H1 (cell line): Measurements from ENCODE around the gene ABTB1. TPM values are rescaled to one million over a fixed set of nuclear protein-coding genes. Genes with fewer than 3 reads are reported as not detected.

ENCODE experiments used
- EZH2 ChIP-seq: fragments of 200-600 bp; sonication (generic); IDR thresholded peaks from 2 replicates; pipeline ENCODE4 v1.7.1; 2012; ENCODE audit warnings: low read depth, mild to moderate bottlenecking, moderate library complexity, low read length, inconsistent platforms; ENCODE audit not compliant: severe bottlenecking
- GTF2F1 ChIP-seq: IDR thresholded peaks from 2 replicates; pipeline ENCODE4 v1.6.1; 2012; ENCODE audit warnings: low read depth, low read length, improper control_type of control experiment, borderline replicate concordance
- HDAC6 ChIP-seq: IDR thresholded peaks from one replicate; pipeline ENCODE4 v1.7.1; 2012; ENCODE audit warnings: low read depth, mild to moderate bottlenecking, inconsistent platforms, low read length, moderate library complexity
- polyA plus RNA-seq, 7 experiments: library from polyadenylated mRNA; depleted of rRNA in 3 of 7; stranded (reverse) in 5 of 7; unstranded in 2 of 7; fragments of >200 nt in 5 of 7; fragments of 200-250 nt in 2 of 7; gene quantifications; 1 replicate in 5 of 7; 2 replicates in 1 of 7; 4 replicates in 1 of 7; pipeline versions ENCODE4 v1.2.1 to v1.2.3, GENCODE V29; 2011 to 2013; ENCODE audit warnings: missing spikeins in 2 of 7, mixed read lengths in 2 of 7
- total RNA-seq: library from RNA; stranded (reverse); fragmentation: NEBNext Ultra II Directional; extraction: Animal tissue kit (Norgen Biotek cat#: 25700); gene quantifications from 2 replicates; pipeline ENCODE4 v1.2.1, GENCODE V29; 2021
- TF ChIP-seq, protein P1 (sequence below): IDR thresholded peaks from 2 replicates; pipeline ENCODE4 v1.6.1; 2012; ENCODE audit warnings: inconsistent platforms
- TF ChIP-seq, protein P2 (sequence below): IDR thresholded peaks from 2 replicates; pipeline ENCODE4 v1.6.1; 2012; ENCODE audit warnings: inconsistent platforms

ABTB1 gene
- total and polyA plus RNA-seq, 2 of the 8 experiments (the other 6 are each of a cell fraction or from before 2014, with no cell fraction given), result 7.1 to 9.4 TPM

DNA sequence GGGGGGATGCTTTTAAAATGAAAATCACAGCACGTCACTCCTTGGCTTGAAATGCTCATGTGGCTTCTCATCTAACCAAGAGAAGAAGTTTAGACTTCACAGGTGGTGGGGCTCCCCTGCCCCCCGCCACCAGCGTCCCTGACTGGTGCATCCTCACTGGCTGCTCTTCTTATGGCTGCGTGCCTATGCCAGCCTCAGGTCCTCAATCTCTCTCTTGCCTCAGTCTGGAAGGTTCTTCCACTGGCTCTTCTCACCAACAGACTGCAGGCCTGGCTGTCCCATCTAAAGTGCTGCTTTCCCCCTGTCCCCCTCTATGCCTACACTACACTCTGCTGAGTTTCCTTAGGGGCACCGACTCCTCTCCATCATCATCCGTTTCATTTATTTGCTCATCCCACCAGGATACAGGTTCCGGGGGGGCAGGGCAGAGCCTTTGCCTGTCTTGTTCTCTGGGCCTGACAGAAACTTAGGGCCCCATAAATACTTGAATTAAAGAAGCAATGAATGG lies 20.6 kb downstream of the ABTB1 start (continued):
- TF ChIP-seq, protein P1, sequence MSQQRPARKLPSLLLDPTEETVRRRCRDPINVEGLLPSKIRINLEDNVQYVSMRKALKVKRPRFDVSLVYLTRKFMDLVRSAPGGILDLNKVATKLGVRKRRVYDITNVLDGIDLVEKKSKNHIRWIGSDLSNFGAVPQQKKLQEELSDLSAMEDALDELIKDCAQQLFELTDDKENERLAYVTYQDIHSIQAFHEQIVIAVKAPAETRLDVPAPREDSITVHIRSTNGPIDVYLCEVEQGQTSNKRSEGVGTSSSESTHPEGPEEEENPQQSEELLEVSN, result no peak
- TF ChIP-seq, protein P2, sequence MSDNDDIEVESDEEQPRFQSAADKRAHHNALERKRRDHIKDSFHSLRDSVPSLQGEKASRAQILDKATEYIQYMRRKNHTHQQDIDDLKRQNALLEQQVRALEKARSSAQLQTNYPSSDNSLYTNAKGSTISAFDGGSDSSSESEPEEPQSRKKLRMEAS, result no peak
- TF ChIP-seq EZH2 (no peak), GTF2F1 (no peak), HDAC6 (no peak)
